H1 (cell line): ENCODE data around the gene SMARCB1. TPM values are rescaled to one million over a fixed set of nuclear protein-coding genes. Genes with fewer than 3 reads are reported as not detected.
A peak's percentile ranks its signal among the peaks of the same experiment; 100 is the strongest.

Experiments
- BACH1 ChIP-seq: IDR thresholded peaks from 2 replicates; pipeline ENCODE4 v1.6.1; 2012; ENCODE audit warnings: low read length, improper control_type of control experiment
- CEBPB ChIP-seq: IDR thresholded peaks from 2 replicates; pipeline ENCODE4 v1.6.1; 2012; ENCODE audit warnings: low read depth, low read length
- CHD1 ChIP-seq: IDR thresholded peaks from 2 replicates; pipeline ENCODE4 v1.6.1; 2012; ENCODE audit warnings: low read depth, low read length, improper control_type of control experiment
- HDAC2 ChIP-seq, 2 experiments: fragments of 300-600 bp in 1 of 2; sonication (generic) in 1 of 2; IDR thresholded peaks; 2 replicates each; pipeline ENCODE4 v1.6.1; 2011 to 2012; ENCODE audit warnings: low read depth in 2 of 2, low read length in 2 of 2, mild to moderate bottlenecking in 2 of 2, moderate library complexity in 2 of 2, borderline replicate concordance in 1 of 2, inconsistent platforms in 1 of 2
- SAP30 ChIP-seq: fragments of 300-600 bp; sonication (generic); IDR thresholded peaks from 2 replicates; pipeline ENCODE4 v1.7.1; 2012; ENCODE audit warnings: low read length, moderate library complexity, mild to moderate bottlenecking, inconsistent platforms; ENCODE audit not compliant: insufficient read depth, insufficient replicate concordance
- SUZ12 ChIP-seq: fragments of 200-600 bp; sonication (generic); IDR thresholded peaks from 2 replicates; pipeline ENCODE4 v1.6.1; 2012; ENCODE audit warnings: mild to moderate bottlenecking, inconsistent platforms, low read length, moderate library complexity, mixed read lengths
- TAF1 ChIP-seq: IDR thresholded peaks from 2 replicates; pipeline ENCODE4 v1.6.1; 2011; ENCODE audit warnings: mild to moderate bottlenecking, low read depth, low read length
- TCF12 ChIP-seq: IDR thresholded peaks from 2 replicates; pipeline ENCODE4 v1.6.1; 2011; ENCODE audit warnings: low read depth, mild to moderate bottlenecking, low read length
- polyA plus RNA-seq, 7 experiments: library from polyadenylated mRNA; depleted of rRNA in 3 of 7; stranded (reverse) in 5 of 7; unstranded in 2 of 7; fragments of >200 nt in 5 of 7; fragments of 200-250 nt in 2 of 7; gene quantifications; 1 replicate in 5 of 7; 2 replicates in 1 of 7; 4 replicates in 1 of 7; pipeline versions ENCODE4 v1.2.1 to v1.2.3, GENCODE V29; 2011 to 2013; ENCODE audit warnings: missing spikeins in 2 of 7, mixed read lengths in 2 of 7
- total RNA-seq: library from RNA; stranded (reverse); fragmentation: NEBNext Ultra II Directional; extraction: Animal tissue kit (Norgen Biotek cat#: 25700); gene quantifications from 2 replicates; pipeline ENCODE4 v1.2.1, GENCODE V29; 2021

SMARCB1 gene
- total and polyA plus RNA-seq, 2 of the 8 experiments (the other 6 are each of a cell fraction or from before 2014, with no cell fraction given): 116 to 145 TPM

DNA sequence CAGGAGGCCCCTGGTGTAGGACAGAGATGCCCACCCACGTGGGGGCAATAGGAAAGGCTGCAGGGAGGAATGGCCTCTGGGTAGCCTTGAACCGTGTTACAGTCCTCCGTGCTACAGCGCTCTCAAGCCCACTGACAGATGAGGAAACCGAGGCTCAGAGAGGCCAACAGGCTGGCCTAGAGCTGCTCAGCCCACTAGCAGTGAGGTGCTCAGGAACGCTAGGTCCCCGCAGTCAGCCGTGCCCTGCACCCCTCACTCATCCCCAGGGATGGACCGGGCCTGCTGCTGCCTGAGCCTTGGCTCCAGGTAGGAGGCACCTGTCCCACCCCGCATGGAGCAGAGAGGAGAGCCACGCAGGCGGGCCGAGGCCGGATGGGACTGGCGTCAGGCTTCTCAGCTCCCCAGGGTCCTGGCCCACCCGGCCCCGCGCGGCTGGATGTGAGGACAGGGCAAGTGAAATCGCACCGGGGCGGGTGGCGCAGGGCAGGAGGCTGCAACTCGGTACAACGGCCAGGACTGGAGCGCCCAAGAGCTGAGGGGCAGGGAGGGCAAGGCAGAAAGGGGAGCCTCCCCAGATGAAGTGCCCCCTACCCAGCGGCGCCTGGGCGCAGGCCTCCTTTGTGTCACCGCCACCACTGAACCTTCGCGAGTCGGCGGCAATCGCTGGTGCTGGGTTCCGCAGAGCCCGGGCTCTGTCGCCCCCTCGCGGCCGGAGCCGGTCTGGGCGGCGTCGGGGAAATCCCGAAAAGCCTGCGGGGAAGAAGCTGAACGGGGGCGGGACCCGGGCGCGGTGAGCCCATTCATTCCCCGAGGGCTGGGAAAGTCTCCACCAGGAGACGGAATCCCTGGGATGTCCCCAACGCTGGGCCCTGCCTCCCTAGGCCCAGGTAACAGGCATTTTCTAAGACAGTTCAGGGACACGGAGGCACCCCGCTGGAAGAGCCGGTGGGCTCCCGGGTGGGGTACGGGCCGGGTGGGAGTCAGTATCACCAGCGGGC lies 62.5 kb downstream of the SMARCB1 start (continued):
- TF ChIP-seq TAF1 (peak; percentile 25; the same call in 1 of the 2 replicates), SUZ12 (no peak), HDAC2 (IDR thresholded peaks at IDR 0.05; ENCODE audit: borderline replicate concordance in 1 of 2, low read depth in 2 of 2, low read length in 2 of 2) (0 out of 4 replicates have a peak, but pooled peaks of 1 of the 2 experiments have one; percentile 11), BACH1 (no peak; the same call in 1 of the 2 replicates), SAP30 (no peak), TCF12 (no peak), CHD1 (no peak), CEBPB (no peak)
